IMR-90 (cell line): Measurements from ENCODE around the gene NPIPA1.
"Not testable (repeated sequence)": the region's sequence is repeated elsewhere in the genome, so short reads cannot be mapped to it uniquely, and the experiment has no call there.

Experiments
- CEBPB ChIP-seq: IDR thresholded peaks from 2 replicates; pipeline ENCODE4 v1.6.1; 2012; ENCODE audit warnings: low read depth, low read length, improper control_type of control experiment
- MAFK ChIP-seq: IDR thresholded peaks from 2 replicates; pipeline ENCODE4 v1.6.1; 2012; ENCODE audit warnings: low read depth, low read length, improper control_type of control experiment
- NFE2L2 ChIP-seq: fragments of 150-350 bp; IDR thresholded peaks from 2 replicates; pipeline ENCODE4 v1.6.1; 2016; ENCODE audit warnings: low read depth, mild to moderate bottlenecking, low read length
- POLR2A ChIP-seq: IDR thresholded peaks from 2 replicates; pipeline ENCODE4 v1.6.1; 2012; ENCODE audit warnings: mild to moderate bottlenecking, low read depth, low read length
- RAD21 ChIP-seq: IDR thresholded peaks from 2 replicates; pipeline ENCODE4 v1.6.1; 2012; ENCODE audit warnings: low read length, improper control_type of control experiment
- RFX5 ChIP-seq: IDR thresholded peaks from 2 replicates; pipeline ENCODE4 v1.8.0; 2012; ENCODE audit warnings: low read depth, mild to moderate bottlenecking, low read length, moderate library complexity
- SMC3 ChIP-seq: fragments of 150-350 bp; IDR thresholded peaks from 2 replicates; pipeline ENCODE4 v1.6.1; 2016; ENCODE audit warnings: low read depth, mild to moderate bottlenecking, antibody characterized with exemption, low read length, moderate library complexity
- USF2 ChIP-seq: fragments of 150-350 bp; IDR thresholded peaks from 2 replicates; pipeline ENCODE4 v1.6.1; 2017; ENCODE audit warnings: mild to moderate bottlenecking, antibody characterized with exemption, low read length, low read depth
- TF ChIP-seq, protein P1 (sequence below): conservative IDR thresholded peaks from 2 replicates; pipeline ENCODE4 v1.5.1; 2012; ENCODE audit warnings: mild to moderate bottlenecking, low read depth, low read length, improper control_type of control experiment

DNA sequence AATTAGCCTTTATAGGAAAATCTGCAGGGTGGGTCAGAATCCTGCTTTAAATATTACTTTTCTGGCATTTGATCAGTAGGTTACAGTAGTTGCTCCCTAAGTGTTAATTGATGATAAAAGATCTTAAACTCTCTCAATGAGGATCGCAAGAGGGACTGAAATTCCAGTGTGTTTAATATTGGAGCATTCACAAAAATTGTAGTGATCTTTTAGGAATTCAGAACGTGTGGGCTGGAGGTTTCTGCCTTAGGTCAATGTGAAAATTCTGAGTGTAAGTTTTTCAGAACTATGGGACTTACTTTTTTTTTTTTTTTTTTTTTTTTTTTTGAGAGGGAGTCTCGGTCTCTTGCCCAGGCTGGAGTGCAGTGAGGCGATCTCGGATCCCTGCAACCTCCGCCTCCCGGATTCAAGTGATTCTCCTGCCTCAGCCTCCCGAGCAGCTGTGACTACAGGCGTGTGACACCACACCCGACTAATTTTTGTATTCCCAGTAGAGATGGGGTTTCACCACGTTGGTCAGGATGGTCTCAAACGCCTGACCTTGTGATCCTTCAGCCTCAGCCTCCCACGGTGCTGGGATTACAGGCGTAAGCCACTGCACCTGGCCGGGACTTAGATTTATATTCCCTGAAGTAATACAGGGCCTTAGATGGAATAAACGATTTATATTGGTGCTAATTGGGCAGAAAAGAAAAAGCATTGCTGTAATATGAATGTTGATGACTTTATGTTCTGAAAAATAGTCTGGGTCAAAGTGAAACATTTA is 39.9 kb downstream of the NPIPA1 start:
- TF ChIP-seq, protein P1, sequence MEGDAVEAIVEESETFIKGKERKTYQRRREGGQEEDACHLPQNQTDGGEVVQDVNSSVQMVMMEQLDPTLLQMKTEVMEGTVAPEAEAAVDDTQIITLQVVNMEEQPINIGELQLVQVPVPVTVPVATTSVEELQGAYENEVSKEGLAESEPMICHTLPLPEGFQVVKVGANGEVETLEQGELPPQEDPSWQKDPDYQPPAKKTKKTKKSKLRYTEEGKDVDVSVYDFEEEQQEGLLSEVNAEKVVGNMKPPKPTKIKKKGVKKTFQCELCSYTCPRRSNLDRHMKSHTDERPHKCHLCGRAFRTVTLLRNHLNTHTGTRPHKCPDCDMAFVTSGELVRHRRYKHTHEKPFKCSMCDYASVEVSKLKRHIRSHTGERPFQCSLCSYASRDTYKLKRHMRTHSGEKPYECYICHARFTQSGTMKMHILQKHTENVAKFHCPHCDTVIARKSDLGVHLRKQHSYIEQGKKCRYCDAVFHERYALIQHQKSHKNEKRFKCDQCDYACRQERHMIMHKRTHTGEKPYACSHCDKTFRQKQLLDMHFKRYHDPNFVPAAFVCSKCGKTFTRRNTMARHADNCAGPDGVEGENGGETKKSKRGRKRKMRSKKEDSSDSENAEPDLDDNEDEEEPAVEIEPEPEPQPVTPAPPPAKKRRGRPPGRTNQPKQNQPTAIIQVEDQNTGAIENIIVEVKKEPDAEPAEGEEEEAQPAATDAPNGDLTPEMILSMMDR: not testable (repeated sequence)
- not testable (repeated sequence) for TF ChIP-seq POLR2A, SMC3, RAD21, CEBPB, RFX5, MAFK, NFE2L2, USF2
